ELF-1 (cell line): ENCODE data around the gene BLTP3B.
A peak's percentile ranks its signal among the peaks of the same experiment; 100 is the strongest.
"Not testable (repeated sequence)": the region's sequence is repeated elsewhere in the genome, so short reads cannot be mapped to it uniquely, and the experiment has no call there.

Experiments
- DNase-seq: peaks from one replicate; pipeline ENCODE4 v3.0.0-alpha.2; 2016; ENCODE audit warnings: low read depth, low spot score

Gene BLTP3B

DNA sequence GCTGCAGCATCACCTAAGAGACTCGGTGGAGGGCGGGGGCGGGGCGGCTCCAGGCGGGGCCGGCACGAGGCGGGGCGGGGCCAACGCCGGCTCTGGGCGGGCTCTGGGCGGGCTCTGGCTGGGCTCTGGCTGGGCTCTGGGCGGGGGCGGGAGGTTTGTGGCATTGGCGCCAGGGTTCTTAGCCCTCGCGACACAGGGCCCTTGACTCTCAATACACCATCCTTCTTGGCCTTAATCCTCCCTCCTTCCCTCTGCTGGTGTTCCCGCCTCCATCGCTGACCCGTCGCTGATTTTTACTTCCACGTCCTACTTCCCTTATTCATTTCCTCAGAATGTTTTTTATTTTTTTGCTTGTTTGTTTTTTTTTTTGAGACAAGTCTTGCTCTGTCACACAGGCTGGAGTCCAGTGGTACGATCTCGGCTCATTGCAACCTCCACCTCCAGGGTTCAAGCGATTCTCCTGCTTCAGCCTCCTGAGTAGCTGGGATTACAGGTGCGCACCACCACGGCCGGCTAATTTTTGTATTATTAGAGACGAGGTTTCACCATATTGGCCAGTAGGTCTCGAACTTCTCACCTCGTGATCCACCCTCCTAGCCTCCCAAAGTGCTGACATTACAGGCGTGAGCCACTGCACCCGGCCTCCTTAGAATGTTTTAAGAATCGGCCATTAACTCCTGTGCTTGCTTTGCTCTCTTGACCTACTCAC, at the start of gene BLTP3B:
Gene BLTP3B (minus strand): TSS at position 24 of the 709 bp plus-strand sequence. CDS start 239 bp downstream, outside the sequence.
- DNase-seq = peak; percentile 87

DNA sequence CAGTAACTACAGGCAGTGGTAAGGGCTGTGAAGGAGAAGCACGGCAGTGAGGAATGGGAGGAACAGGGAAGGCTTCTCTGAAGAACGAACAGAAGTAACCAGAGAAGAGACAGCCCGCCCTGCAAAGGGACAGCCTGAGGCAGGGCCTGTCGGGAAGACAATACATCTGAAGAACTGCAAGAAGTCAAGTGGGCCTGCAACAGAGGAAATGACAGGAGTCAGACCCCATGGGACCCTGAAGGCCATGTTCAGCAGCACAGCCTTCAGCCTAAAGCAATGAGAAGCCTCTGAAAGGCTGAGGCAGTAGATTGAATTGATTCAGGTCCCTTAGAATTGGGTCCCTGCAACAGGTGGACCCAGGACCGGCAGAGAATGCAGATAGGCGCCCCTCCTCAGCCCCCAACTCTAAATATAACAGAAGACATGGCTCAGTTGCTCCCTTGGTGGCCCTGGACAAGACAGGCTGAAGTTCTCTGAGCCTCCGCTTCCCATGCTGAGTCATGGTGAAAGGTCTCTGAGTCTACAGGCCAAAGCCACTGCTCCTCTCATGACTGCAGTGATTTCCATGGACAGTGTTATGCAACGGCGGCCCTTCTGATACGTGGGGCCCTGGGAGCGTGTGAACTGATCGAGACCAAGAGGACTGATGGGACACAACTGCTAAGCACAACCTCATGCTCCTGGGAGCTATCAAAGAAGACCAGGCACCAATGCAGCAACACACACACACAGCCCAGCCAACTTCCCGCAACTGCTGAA, 47.1 kb upstream of the BLTP3B start:
- peak; percentile 51 for DNase-seq

GRCh38 chr12:100188888-100189635, 46.4 kb upstream of the BLTP3B start:
- DNase-seq = not testable (repeated sequence)

- no peak for DNase-seq
These were observed 45.3 kb upstream of the BLTP3B start for GRCh38 chr12:100187857-100188519.

- no peak for DNase-seq
These were observed 44.4 kb upstream of the BLTP3B start for GRCh38 chr12:100187068-100187467.

- DNase-seq = no peak
These were observed 43.4 kb upstream of the BLTP3B start for GRCh38 chr12:100186071-100186470.

DNA sequence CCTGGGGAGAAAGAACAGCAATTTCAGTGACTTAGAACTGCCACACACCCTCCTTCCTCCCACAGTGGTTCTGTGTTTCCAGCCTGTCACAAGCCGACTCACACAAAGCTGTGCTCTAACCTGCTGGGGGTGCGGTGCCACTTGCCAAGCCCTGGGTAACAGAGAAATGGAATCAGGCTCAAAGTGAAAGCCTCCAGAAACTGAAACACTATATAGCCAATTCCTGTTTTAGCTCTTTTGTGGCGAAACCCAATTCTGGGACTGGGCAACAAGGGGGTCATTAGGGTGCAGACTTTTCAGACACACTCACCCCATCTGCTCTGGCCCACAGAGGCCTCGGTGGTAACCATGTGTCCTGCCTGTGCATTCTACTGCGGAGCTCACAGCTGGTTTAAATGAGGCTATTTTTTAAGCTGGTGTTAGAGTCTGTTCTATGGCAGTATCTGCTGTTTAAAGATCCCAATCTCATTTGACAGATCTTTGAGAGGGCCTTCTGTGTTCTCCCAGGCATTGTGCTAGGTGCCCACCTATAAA, 42.8 kb upstream of the BLTP3B start:
- no peak for DNase-seq

DNA sequence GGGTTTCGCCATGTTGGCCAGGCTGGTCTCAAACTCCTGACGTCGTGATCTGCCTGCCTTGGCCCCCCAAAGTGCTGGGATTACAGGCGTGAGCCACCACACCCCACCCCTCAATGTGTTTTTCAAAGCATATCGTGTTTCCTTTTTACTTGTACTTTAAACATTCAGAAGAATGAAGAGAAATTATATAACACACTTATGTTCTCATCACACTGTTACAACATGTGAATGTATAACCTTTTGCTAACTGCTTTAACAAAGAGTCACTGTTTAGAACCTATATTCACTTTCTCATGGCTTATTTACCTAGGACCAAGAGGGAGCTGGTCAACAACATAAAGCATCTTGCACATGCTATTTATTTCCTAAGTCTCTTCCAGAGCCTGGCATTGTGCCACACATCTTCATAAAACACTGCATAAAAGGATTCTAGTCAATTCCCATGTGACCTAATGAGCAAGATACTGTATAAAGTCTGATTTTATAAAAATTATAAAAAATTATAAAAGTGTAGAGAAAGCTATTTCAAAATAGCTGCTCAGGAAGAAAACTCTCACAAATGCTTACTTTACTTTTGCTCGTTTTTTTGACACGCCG, 42.0 kb upstream of the BLTP3B start:
- DNase-seq = no peak

GRCh38 chr12:100179252-100179651, 36.6 kb upstream of the BLTP3B start:
- no peak for DNase-seq

GRCh38 chr12:100176493-100176892, 33.8 kb upstream of the BLTP3B start:
- not testable (repeated sequence) for DNase-seq

GRCh38 chr12:100174495-100174894, 31.8 kb upstream of the BLTP3B start:
- no peak for DNase-seq

DNA sequence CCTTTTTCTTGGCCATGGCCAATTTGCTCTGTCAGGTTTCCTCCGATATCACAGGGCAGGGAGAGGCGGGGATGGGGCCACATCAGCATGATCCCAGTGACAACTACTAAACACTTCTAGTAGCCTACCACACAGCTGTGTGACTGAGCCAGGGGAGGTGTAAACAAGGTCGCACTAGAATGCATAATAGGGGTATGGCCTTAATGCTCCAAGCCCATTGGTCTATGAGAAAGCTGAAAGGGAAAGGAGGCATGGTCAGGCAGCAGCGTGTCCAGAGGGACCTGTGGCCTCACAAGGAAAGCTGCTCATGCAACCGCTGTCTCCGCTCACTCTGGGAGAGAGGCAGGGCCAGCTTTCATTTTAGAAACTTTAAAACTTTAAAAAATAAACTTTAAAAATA, 30.4 kb upstream of the BLTP3B start:
- DNase-seq = no peak

GRCh38 chr12:100171248-100171647, 28.6 kb upstream of the BLTP3B start:
- DNase-seq = no peak

DNA sequence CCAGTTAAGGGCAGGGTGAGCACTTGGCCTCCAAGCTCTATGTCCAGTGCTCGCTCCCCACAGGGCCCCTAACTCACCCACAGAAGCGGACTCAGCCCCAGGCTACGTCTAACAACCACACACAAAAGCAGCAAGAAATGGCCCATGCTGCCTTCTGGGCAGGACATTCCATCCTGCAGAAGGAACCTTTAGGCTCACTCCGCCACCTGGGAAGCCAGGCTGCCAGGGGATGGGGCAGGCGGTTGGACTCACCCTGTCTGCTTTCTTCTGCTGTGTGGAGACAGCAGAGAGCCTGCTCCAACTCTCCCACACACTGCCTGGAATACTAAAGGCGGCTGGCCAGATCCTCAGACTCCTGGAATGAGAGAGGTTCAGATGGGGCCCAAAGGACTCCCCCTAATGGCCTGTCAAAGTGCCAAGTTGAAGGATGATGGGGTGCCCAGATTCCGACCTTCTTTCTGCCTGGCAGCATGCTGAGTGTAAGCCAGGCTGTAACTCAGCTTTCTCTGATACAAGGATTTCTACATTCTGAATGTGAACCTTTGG, 27.7 kb upstream of the BLTP3B start:
- peak; percentile 64 for DNase-seq

DNA sequence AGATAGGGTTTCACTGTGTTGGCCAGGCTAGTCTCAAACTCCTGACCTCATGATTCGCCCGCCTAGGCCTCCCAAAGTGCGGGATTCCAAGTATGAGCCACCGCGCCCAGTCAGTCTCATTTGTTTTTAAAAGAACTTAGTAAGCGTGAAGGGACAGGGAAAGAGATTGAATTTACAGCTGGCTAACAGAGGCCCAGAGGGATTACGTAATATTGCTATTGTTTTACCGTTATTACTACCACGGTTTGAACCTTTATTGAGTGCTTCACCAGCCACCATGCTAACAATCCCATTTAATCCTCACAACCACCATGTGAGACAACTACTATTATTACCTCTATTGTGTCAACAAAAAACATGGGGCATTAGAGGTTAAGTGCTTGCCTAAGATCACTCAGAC, 26.7 kb upstream of the BLTP3B start:
- DNase-seq = no peak

DNA sequence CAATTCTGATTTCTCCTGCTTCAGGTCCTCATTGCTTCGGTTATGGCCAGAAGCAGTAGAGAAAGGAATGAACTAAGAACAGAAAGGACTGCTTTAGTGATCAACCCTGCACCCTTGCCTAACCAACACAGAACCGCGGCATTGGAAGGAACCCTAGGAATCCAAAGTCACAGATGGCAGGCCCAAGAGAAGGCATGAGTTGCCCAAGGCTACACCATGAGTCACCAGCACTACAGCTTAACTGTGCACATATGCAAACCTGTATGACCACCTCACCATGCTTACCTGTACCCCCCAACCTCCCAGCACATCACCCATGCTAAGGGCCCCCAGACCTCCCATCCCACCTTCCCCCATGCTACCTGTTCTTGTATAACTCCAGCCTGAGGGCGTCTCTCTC, 25.9 kb upstream of the BLTP3B start:
- peak; percentile 39 for DNase-seq

GRCh38 chr12:100166232-100166631, 23.6 kb upstream of the BLTP3B start:
- DNase-seq = no peak

DNA sequence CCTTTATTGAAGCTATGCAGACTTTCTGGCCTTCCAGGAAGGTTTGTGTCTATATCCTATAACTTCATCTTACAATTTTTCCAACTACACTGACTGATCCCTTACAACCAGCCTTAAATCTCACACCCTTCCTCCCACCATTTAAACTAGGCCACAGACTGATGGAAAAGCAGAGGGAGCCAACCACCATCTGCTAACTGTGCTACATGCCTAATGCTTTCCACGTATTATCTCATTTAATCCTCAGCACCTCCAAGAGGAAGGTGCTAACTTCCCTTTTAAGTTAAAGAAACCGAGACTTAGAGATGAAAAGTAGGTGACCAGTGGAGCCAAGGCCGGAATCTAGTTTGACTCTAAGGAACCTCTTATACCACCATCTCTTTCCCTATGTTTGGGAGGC, 22.7 kb upstream of the BLTP3B start:
- no peak for DNase-seq

DNA sequence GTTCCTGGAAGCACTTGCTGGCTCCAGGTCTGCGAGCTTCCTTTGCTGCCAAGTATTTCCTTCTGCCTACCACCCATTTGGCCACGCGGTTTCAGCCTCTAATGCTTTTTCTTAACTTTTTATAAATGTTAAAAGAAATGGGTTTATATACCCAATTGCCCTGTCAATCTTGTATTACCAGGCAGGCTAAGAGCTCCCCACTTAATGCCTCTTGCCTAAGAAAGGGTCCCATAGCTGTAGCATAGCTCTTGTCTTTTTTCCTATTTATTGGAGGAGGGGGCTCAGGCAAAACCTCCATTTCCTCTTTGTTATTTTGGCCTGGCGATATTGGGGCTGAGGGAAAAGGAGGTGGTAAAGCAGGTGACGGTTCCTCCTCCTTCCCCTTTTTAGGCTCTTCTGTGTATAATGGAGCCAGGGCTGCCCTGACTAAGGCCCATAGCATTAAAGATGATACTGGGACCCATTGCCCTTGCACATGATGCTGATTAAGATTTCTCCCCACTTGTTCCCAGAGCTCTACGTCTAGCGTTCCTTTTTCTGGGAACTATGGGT, 21.6 kb upstream of the BLTP3B start:
- DNase-seq = no peak

GRCh38 chr12:100163416-100164152, 20.9 kb upstream of the BLTP3B start:
- DNase-seq = peak; percentile 95
